HG03097 (cell line): Measurements from ENCODE around the gene DHDDS.
A peak's percentile ranks its signal among the peaks of the same experiment; 100 is the strongest.

Experiments
- ATAC-seq: cut with Tn5 transposase; IDR thresholded peaks from one replicate; pipeline ENCODE4 v1.9.1; 2021; ENCODE audit not compliant: unreplicated experiment, low FRiP score

Gene DHDDS

GRCh38 chr1:26417111-26417759 is 14.9 kb upstream of the DHDDS start:
- no peak for ATAC-seq

GRCh38 chr1:26418865-26419349 is 13.2 kb upstream of the DHDDS start:
- no peak for ATAC-seq

DNA sequence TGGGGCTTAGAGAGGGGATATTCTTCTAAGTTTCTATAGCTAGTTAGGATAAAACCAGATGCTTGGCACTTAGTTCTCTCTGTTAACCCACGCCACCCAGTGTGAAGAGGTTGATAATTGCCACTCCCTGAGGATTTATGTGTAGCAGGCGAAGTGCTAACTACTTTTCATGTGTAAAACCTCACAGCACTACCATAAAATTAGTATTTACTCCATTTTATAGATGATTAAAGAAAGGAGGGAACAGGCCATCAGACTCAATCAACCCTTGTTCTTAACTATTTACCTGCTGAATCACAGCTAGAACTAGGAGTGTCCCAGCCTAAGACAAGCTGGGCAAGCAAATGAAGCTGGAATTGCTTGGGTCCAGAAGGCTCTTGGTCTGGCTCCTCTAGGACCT is 12.6 kb upstream of the DHDDS start:
- ATAC-seq, result no peak

- no peak for ATAC-seq
Measured at GRCh38 chr1:26429721-26430120, 2.4 kb upstream of the DHDDS start.

DNA sequence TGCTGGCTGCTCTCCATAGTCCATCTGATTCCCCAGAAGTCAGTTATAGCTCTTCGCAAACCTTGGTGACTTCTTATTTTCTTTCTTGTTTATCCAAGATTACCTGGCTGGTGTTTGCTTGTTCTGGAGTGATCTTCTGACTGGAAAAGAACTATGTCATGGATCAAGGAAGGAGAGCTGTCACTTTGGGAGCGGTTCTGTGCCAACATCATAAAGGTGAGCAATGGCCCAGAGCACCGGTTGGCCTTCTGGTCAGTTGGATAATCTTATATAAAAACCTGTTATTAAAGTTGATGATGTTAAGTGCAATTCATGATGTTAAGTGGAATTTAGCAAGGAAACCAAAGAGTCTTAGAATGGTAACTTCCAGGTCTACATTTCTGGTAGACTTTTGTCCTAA is 672 bp downstream of the DHDDS start:
- ATAC-seq, result no peak

DNA sequence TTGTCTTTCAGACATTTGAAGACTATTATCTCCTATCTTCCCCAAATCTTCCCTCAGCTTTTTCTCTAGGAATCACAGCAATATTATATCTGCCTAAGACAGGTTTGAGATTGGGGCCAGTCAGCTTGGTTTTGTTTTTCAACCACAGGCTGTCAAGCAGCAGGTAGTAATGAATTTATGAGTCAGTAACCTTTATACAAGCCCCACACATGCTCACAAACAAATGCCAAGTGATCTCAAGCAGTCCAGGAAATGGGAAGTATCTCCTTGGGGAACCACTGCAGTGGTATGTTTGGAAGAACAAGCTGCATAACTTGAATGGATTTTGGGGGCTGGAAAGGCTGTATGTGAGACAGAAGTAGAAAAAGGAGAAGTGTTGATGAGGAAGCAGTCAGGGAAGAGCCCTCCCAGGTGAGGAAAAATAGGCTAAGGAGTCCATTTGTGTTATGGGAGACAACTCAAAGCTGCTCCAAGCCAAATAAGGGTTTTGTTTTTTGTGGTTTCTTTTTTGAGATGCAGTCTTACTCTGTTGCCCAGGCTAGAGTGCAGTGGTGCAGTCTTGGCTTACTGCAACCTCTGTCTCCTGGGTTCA is 2.1 kb downstream of the DHDDS start:
- no peak for ATAC-seq

DNA sequence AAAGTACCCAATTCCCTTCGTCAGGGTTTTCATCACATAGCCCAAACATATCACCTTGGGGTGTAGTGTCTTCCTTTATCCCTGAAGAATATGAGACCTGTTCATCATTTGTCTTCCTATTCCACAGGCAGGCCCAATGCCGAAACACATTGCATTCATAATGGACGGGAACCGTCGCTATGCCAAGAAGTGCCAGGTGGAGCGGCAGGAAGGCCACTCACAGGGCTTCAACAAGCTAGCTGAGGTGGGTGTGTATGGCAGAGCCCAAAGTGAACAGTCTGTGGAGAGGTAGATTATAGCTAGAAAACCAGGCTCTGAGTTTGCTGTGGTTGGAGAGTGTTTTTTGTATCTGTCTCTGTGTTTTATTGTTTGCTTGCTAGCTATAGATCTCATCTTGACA is 5.9 kb downstream of the DHDDS start:
- no peak for ATAC-seq

GRCh38 chr1:26440259-26440658 is 8.1 kb downstream of the DHDDS start:
- ATAC-seq, result no peak

DNA sequence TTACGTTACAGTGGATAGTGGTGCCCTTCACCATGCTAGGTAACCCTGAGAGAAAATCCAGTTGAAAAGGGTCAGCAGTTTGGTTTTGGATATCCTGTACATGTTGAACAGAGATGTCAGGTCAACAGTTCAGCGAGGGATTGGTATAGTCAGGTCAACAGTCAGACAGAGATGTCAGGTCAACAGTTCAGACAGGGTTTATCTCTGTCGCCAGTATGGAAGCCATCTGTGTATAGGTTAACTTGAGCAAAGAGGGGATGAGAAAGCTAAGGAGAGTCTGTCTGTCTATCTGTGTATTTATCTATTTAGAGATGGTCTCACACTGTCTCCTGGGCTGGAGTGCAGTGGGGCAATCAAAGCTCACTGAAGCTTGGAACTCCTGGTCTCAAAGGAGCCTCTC is 17.7 kb downstream of the DHDDS start:
- ATAC-seq, result no peak

DNA sequence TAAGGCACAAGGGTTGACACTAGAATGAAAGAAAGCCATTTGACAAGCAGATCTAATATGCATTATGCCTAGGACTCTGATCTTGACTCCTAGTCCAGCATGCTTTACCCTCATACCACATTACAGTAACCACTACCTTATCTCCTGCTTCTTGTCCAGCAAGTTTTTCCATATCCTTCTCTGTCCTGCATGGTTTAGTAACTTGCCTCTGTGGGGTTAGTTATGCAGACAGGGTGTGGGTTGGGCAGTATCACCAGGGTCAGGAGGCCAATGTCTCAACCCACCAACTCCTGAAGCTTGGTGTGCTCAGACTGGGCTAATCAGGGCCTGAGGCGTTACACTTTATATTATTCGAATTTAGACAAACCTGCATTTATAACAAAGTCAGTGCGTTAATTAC is 18.8 kb downstream of the DHDDS start:
- no peak for ATAC-seq

- ATAC-seq, result no peak
Measured at GRCh38 chr1:26452459-26453183, 20.5 kb downstream of the DHDDS start.

DNA sequence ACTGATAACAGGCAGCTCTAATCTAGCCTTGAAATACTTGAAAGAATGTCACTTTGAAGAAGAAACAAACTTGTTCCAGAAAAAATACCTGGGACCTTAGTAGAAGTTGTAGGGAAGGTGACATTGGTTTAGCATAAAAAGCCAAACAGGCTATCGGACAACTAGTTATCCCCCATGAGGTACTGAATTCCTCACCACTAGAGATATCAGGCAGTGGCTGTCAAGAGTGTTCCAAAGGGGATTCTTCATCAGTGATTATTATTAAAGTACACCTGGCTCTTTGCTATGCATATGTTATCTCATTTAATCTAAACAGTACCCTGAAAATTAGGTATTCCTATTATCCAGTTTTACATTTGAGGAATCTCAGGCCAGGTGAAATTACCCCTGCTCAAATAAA is 27.0 kb downstream of the DHDDS start:
- ATAC-seq, result no peak

GRCh38 chr1:26459573-26460031 is 27.5 kb downstream of the DHDDS start:
- ATAC-seq, result no peak

- no peak for ATAC-seq
Measured at GRCh38 chr1:26468911-26469310, 36.8 kb downstream of the DHDDS start.

DNA sequence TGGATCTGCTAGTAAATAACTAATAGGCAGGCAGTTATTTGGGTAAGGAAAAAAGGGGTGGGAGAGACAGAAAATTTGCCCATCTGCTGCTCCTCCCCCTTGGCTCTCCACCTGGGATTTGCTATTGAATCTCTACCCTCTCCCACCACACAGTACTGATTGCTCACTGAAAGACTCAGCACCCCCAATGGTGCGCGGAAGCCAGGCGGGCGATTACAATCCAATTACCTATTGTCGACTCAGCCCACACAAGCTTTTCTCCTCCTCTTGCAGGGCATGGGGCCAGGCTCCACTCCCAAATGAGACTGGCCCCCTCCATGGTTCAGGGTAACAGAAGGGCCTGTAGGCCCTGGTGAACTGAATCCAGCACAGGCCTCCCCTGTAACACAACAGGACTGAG is 37.4 kb downstream of the DHDDS start:
- ATAC-seq, result no peak

- ATAC-seq, result no peak
Measured at GRCh38 chr1:26470878-26471497, 38.9 kb downstream of the DHDDS start.

DNA sequence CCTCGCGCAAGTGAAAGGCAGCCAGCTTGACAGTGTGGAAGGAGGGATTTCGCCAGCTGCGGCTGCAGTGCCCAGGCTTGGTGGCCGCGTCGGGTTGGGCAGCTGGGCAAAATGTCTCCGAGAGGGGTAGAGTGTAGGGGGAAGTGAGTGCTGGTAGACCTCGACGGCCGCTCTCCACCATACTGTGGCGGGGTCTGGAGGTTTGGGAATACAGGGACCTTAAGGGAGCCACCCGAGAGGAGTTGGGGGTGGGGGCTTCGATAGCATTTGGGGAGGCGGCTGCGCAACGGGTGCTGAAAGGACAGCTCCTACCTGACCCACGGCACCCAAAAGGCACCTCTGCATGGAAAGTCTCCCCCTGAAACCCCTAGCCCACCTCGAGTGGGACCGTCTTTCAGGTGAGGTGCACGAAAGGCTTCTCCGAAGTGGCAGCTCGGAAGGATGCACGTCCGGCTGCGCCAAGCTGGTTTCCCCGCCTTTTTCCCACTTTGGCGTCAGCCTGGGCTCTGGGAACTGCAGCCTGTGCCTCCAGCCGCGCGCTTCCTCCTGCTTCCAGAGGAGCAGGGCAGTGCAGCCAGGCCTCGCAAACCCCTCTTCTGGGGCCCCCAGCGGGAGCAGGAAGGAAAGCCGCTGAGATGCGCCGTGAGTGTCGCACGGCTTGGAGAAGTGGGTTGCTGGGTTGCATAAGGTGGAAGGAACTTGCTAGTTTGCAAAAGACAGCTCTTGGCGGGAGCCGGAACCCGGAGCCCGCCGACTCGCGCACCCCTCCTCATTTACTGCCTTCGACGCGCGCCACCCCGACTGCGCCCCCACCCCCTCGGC is 39.6 kb downstream of the DHDDS start:
- no peak for ATAC-seq

DNA sequence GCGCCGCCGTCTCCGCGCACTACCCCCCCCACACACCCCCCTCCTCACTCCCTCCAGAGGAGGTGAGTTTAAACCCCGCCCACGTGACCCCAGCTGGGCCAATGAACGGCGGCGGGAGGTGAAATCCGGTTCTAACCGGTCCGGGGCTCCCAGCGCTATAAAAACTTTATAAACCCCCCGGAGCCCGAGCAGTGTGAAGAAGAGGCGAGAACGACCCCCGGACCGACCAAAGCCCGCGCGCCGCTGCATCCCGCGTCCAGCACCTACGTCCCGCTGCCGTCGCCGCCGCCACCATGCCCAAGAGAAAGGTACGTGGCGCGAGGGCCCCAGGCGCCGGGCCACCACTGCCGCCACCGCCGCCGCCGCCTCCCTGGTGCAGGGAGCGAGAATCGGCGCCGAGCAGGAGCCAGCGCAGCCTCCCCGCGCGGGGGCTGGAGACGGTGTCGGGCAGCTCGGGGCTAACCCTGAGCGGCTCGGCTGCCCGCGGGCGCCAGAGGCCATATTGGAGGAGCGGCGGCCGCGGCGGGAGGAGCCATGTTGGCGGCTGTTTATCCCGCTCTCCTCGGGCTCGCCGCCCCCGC is 40.3 kb downstream of the DHDDS start, which contains the start of gene HMGN2:
HMGN2 (plus strand) TSS at position 121 of the 581 bp plus-strand sequence; CDS start at position 294, 173 bp downstream.
- peak; percentile 28 for ATAC-seq

DNA sequence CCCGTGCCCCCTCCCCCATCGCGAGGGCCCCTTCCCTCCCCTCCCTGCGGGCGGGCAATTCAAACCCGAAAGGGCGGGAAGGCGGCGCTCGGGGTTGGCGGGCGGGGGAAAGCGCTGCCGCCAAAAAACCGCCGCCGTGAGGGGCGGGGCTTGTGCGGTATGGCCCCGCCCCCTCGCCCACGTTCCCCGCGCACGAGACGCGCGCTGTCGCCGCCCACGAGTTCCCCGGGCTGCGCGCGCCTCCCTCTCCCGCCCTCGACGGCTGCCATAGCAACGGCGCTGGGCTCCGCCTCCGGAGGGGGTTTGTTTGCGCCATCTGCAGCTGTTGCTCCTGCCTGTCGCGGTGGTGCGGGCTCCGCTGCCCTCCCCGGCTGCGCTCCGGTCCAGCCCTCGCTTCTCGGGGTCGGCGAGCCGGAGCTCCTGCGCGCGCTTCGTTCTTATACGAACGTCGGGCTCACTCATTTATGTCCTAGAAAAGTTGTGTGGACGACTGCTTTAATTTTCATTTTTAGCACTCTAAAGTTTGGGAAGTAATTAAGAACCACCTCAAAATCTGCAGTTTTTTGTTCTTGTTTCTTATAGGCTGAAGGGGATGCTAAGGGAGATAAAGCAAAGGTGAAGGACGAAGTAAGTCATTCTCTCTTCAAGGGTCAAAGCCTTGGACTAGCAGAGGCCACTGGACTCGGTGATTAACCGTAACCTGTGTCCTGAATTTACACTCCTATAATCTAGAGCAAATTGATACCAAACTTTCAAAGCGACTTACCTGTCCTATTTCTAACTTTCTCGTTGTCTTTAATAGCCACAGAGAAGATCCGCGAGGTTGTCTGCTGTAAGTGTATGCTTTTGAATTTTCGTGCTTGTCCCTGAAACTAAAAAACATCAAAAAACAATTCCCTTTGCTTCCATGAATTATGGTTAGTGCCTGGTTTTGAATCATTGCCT is 41.1 kb downstream of the DHDDS start:
- peak; percentile 87 for ATAC-seq
